GM12873 (cell line): Measurements from ENCODE around the gene CDYL2.

Experiments
- CTCF ChIP-seq: IDR thresholded peaks from 2 replicates; pipeline ENCODE4 v1.5.1; 2012; ENCODE audit warnings: low read depth, mild to moderate bottlenecking, moderate library complexity, low read length, control low read depth; ENCODE audit not compliant: insufficient read depth; ENCODE audit errors: missing control alignments

CDYL2 gene

GRCh38 chr16:80614908-80615671 is 189.3 kb downstream of the CDYL2 start:
- no peak for TF ChIP-seq CTCF

GRCh38 chr16:80612461-80613017 is 191.9 kb downstream of the CDYL2 start:
- no peak for TF ChIP-seq CTCF

GRCh38 chr16:80611930-80612327 is 192.5 kb downstream of the CDYL2 start:
- TF ChIP-seq CTCF, result no peak

GRCh38 chr16:80611171-80611929 is 193.0 kb downstream of the CDYL2 start:
- TF ChIP-seq CTCF, result no peak

GRCh38 chr16:80610481-80611156 is 193.8 kb downstream of the CDYL2 start:
- TF ChIP-seq CTCF, result no peak

- TF ChIP-seq CTCF, result no peak
Measured at GRCh38 chr16:80608946-80609345, 195.5 kb downstream of the CDYL2 start.

GRCh38 chr16:80607204-80607603 is 197.2 kb downstream of the CDYL2 start:
- TF ChIP-seq CTCF, result no peak
